Spleen (tissue), 7 donors: ENCODE data around the gene CCDC188.

Experiments used
- CTCF ChIP-seq, 11 experiments: fragments of 200-600 bp in 7 of 11; fragments of 450-650 bp in 4 of 11; sonication (generic) in 4 of 11; IDR thresholded peaks in 8 of 11; conservative IDR thresholded peaks in 3 of 11; 1 replicate in 7 of 11; 2 replicates in 4 of 11; pipeline versions ENCODE4 v1.4.0 to v1.8.0; 2016 to 2021; ENCODE audit warnings: antibody characterized with exemption in 11 of 11, inconsistent platforms in 4 of 11, mild to moderate bottlenecking in 1 of 11
- POLR2A ChIP-seq, 3 donors: fragments of 450-650 bp; IDR thresholded peaks; one replicate each; pipeline ENCODE4 v1.5.1; 2017; ENCODE audit warnings: antibody characterized with exemption in 3 of 3, mild to moderate bottlenecking in 1 of 3
- donor health status: DM: no; HTN: no; CAD: no; lungs with moderate emphysema.
- donor health status: DM: no; HTN: no; CAD: no.
- donor health status: DM: no; HTN: no; CAD: no.

- no peak for TF ChIP-seq CTCF (IDR thresholded peaks at IDR 0.05 in 8 of 11, conservative IDR thresholded peaks at IDR 0.05 in 3 of 11)
- no peak for TF ChIP-seq POLR2A (IDR thresholded peaks at IDR 0.05)
Observed at GRCh38 chr22:20164863-20165262, 14.0 kb upstream of the CCDC188 start.
